ENCODE measurements around the gene RAB26.
"Not testable (repeated sequence)": the region's sequence is repeated elsewhere in the genome, so short reads cannot be mapped to it uniquely, and the experiment has no call there.

RAB26 gene

DNA sequence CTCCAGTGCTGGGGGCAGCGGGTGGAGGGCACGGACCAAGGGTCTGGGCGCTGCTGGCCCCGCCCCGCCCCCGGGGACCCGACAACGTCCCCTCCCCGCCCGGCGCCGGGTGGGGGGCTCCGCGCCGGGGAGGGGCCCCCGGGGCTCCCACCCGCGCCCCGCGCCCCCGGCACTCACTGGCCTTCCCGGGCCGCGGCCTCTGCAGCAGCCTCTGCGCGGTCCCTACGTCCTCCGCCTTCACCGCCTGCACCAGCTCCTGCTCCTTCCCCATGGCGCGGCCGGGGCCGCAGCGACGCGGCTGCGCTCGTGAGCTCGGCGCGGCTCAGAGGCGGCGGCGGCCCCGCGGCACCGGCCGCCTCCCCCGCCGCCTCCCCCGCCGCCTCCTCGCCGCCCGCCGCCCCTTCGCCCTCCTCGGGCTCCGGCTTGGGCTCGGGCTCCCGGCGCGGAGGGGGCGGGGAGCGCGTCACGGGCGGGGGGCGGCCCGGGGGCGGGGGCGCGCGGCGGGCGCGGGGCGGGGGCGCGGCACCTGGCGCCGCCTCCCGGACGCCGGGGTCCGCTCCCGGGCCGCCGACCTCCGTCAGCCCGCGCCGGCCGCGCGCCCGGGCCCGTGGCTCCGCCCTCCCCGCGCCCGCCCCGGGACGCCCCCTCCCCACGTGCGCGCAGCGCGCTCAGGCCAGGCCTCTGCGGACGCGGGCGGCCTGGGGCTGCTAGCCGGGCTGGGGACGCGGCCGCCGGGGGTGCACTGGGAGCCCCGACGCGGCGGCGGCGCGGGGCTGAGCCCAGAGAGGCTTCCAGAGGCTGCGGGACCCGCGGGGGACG, 47.9 kb downstream of the RAB26 start, which contains the start of gene CASKIN1:
Gene CASKIN1 (minus strand): TSS at position 444 of the 819 bp plus-strand sequence. CDS start 173 bp downstream, at position 271.
- DNase-seq (ENCODE audit: low spot score) = no peak

DNA sequence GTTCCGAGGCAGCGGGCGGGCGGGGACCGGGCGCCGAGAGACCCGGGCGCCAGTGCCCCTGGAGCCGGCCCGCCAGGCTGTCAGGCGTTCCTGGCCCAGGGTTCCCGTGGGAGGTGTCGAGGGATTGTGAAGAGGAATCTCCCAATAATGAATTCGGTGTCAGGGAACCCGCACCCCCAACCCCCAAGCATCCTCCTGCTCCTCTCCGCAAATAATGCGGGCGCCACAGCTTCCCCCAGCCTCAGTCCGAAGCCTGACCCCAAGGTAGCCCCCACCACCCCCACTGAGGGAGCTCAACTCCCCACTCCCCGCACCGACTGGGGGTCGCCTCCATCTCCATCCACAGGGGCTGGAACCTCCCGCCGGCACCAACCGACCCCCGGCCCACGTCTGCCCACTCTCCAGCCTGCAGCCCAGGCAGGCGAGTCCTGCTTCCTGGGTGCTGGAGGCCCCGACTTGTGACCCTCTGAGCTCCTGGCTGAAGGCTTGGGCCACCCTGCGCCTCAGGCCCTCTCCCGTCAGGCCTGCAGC, 48.6 kb downstream of the RAB26 start:
- DNase-seq (ENCODE audit: low spot score) = no peak

DNA sequence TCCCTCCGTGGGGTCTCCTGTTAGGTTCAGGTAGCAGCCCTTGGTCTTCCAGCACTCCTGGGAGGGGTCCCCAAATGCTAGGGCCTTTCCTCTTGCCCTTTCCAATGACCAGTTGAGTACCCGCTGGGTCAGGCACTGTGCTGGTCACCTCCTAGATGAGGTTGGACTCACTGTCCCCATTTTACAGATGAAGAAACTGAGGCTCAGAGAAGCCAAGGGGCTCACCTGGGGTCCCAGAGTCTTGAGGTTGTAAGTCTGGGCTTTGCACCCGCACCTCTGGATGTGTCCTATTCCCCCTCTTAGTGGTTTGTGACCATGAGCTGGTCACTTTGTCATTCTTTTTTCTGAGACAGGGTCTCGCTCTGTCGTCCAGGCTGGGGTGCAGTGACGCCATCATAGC, 49.3 kb downstream of the RAB26 start:
- no peak for DNase-seq (ENCODE audit: low spot score)

DNA sequence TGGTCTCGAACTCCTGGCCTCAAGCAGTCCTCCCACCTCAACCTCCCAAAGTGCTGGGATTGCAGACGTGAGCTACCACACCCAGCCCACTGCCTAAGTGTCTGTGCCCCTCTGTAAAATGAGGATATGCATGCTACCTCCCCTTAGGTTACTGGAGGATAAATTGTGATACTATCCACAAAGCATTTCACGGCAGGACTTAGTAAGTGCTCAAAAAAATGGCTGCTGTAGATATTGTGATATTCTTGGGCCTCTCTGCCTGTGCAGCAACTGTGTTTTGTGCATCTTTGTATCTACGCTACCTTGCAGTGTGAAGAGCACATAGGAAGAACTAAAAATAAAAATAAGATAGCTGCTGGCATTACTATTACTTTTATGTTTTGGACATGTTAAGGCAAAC, 49.9 kb downstream of the RAB26 start:
- no peak for DNase-seq (ENCODE audit: low spot score)

DNA sequence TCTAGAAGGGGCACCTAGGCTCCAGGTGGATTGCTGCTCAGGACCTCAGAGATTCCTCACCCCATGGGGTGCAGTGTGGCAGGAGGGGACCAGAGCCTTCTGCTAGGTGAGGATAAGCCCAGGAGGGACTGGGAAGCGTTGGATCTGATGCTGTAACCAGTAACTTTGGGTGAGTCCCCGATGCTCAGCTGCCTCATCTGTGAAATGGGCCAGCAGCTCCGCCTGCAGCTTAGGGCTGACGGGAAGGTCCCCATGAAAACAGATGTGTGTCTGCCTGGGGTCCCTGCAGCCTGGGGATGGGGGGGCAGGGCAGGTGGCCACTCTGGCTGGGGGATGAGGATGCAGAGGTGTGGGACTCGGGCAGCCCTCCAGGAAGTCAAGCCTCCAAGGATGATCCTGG, 50.7 kb downstream of the RAB26 start:
- DNase-seq (ENCODE audit: low spot score) = no peak

DNA sequence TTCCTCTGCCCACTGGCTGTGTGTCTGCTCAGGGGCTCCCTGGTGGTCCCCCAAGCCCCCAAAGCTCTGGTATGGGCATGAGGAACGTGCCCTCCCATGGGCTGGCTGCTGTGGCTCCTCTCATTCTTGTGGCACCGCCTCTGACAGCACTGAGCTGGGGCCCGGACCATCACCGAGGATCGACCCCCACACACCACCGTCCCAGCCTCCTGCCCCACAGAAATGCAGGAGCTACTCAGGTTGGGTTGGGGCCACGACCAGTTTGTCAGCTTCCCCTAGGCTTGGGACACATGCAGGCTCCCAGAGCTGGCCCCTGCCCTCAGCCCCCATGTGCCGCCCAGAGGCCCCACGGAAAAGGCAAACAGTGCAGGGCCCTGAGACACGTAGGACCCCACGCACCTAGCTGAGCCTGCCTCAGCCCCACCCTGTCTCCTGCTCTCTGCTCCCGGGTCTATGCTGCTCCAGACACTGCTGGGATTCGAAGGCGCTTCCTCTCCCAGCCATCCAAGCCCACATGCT, 51.3 kb downstream of the RAB26 start:
- no peak for DNase-seq (ENCODE audit: low spot score)

DNA sequence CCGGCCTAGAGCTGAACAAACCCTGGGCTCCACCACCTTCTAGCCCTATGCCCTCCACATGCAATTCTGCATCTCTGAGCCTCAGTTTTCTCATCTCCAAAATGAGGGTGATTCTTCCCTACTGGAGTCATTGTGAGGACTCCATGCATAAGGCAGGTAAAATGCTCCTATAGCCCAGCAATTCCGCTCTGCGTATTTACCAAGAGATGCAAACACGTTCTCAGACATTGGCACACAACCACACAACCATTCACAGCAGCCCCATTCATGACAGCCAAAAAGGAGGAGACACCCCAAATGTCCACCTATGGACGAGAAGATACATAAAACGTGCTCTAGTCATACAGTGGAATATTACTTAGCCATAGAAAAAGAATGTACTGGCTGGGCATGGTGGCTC, 51.9 kb downstream of the RAB26 start:
- no peak for DNase-seq (ENCODE audit: low spot score)

DNA sequence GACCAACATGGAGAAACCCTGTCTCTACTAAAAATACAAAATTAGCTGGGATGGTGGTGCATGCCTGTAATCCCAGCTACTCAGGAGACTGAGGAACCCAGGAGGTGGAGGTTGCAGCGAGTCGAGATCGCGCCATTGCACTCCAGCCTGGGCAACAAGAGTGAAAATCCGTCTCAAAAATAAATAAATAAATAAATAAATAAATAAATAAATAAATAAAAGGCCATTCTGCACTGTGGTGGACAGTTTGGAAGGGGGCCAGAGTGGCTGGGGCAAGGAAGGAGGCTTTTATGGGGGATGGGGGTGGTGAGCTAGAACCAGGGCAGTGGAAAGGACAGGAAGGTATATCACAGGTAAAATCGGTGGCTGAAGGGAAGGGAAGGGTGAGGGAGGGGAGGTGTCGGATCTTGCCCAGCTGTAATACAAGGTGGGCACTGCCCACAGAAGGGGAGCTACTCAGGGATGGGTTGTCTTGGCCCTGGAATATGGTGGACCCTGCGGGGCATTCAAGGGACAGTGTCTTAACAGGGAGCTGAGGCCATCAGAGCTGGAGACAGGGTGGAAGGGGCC, 54.8 kb downstream of the RAB26 start:
- DNase-seq (ENCODE audit: low spot score) = not testable (repeated sequence)

Data from activated CD4-positive, alpha-beta T cell treated with anti-CD3 and anti-CD28 coated beads, Interleukin-2, Interleukin-4, amounts not matched to agents 100 ng/mL and 50 ng/mL, durations not matched to agents 16 hours and 8 hours (primary cell).